PC-3 (cell line): ENCODE data around the gene EPB41L4A. TPM values are rescaled to one million over a fixed set of nuclear protein-coding genes. Genes with fewer than 3 reads are reported as not detected.

Experiments used
- ATAC-seq: fragments of 200-7000 bp; cut with Tn5 transposase; 2 replicates; pipeline ENCODE4 v1.9.1; 2020; ENCODE audit warnings: mild to moderate bottlenecking, moderate library complexity
- BruUV-seq: library from RNA; stranded (reverse); fragments of 400-500 nt; replicated peaks from 2 replicates; lab custom pipeline; 2021; lab: Mats Ljungman, UMichigan
- CTCF ChIA-PET: fragments of 300-600 bp; sonication (Branson Sonifier 250); formaldehyde crosslinking; loops from one replicate; lab custom pipeline; 2022; ENCODE audit warnings: antibody characterized with exemption; lab: Charles Lee
- POLR2A ChIA-PET: fragments of 300-600 bp; sonication (Branson Sonifier 250); formaldehyde crosslinking; loops from one replicate; lab custom pipeline; 2022; ENCODE audit warnings: antibody characterized with exemption; ENCODE audit not compliant: unreplicated experiment; lab: Charles Lee
- DNase-seq: peaks from one replicate; pipeline ENCODE4 v3.0.0-alpha.2; 2015
- H2AFZ ChIP-seq: fragments of 300-600 bp; sonication (generic); 2 replicates; pipeline ENCODE4 v1.6.0; 2016; ENCODE audit warnings: antibody characterized with exemption, low read length
- H3F3A ChIP-seq: fragments of 300-600 bp; sonication (generic); one replicate; pipeline ENCODE4 v1.6.0; 2017; ENCODE audit warnings: antibody characterized with exemption, low read length, control low read depth, mild to moderate bottlenecking; ENCODE audit not compliant: unreplicated experiment
- H3K27ac ChIP-seq: fragments of 300-600 bp; sonication (generic); 2 replicates; pipeline ENCODE4 v1.5.1; 2016; ENCODE audit warnings: mild to moderate bottlenecking, low read length
- H3K27me3 ChIP-seq: fragments of 300-600 bp; sonication (generic); 2 replicates; pipeline ENCODE4 v1.6.1; 2016; ENCODE audit warnings: low read length, mixed read lengths
- H3K36me3 ChIP-seq: fragments of 300-600 bp; sonication (generic); 2 replicates; pipeline ENCODE4 v1.6.1; 2016; ENCODE audit warnings: low read depth, mixed run types, low read length, mixed read lengths
- H3K4me1 ChIP-seq: fragments of 300-600 bp; sonication (generic); 2 replicates; pipeline ENCODE4 v1.5.1; 2016; ENCODE audit warnings: low read length; ENCODE audit not compliant: insufficient read depth
- H3K4me2 ChIP-seq: fragments of 300-600 bp; sonication (generic); 2 replicates; pipeline ENCODE4 v1.6.0; 2016; ENCODE audit warnings: low read length
- H3K4me3 ChIP-seq: fragments of 300-600 bp; sonication (generic); 2 replicates; pipeline ENCODE4 v1.5.1; 2016; ENCODE audit warnings: mild to moderate bottlenecking, low read length, mixed read lengths
- H3K79me2 ChIP-seq: fragments of 300-600 bp; sonication (generic); 2 replicates; pipeline ENCODE4 v1.6.1; 2017; ENCODE audit warnings: low read length, mixed read lengths
- H3K9ac ChIP-seq: fragments of 300-600 bp; sonication (generic); 2 replicates; pipeline ENCODE4 v1.6.0; 2016; ENCODE audit warnings: mild to moderate bottlenecking, low read length
- H3K9me2 ChIP-seq: fragments of 300-600 bp; sonication (generic); replicated peaks from 2 replicates; pipeline ENCODE4 v1.6.1; 2016; ENCODE audit warnings: mixed run types, low read length, mixed read lengths
- H3K9me3 ChIP-seq: fragments of 300-600 bp; sonication (generic); 2 replicates; pipeline ENCODE4 v1.6.1; 2016; ENCODE audit warnings: low read length, mixed read lengths
- H4K20me1 ChIP-seq: fragments of 300-600 bp; sonication (generic); 2 replicates; pipeline ENCODE4 v1.6.1; 2016; ENCODE audit warnings: low read length, mixed read lengths
- CTCF ChIP-seq: fragments of 300-600 bp; sonication (generic); conservative IDR thresholded peaks from 2 replicates; pipeline ENCODE4 v1.5.1; 2017; ENCODE audit warnings: antibody characterized with exemption, low read depth, mild to moderate bottlenecking, low read length
- EZH2 ChIP-seq: fragments of 300-600 bp; sonication (generic); IDR thresholded peaks from one replicate; pipeline ENCODE4 v1.6.1; 2017; ENCODE audit warnings: antibody characterized with exemption, mild to moderate bottlenecking, low read length; ENCODE audit not compliant: unreplicated experiment
- EZH2phosphoT487 ChIP-seq: fragments of 300-600 bp; sonication (generic); IDR thresholded peaks from 2 replicates; pipeline ENCODE4 v1.6.1; 2018; ENCODE audit warnings: mild to moderate bottlenecking, antibody characterized with exemption, low read length, borderline replicate concordance
- intact Hi-C: fragments of 100-400 bp; cut with micrococcal nuclease; formaldehyde crosslinking; loops from 2 replicates; pipeline ENCODE4 v1.9.0; 2023
- total RNA-seq: library from RNA; depleted of rRNA; stranded (reverse); fragments of >200 nt; gene quantifications from 2 replicates; pipeline ENCODE4 v1.2.3, GENCODE V29; 2014

Gene EPB41L4A
- total RNA-seq, 1 experiment from 2014 or later: not detected

- POLR2A ChIA-PET: no interaction called here
- no peaks in the 10 kb centered on the region for H4K20me1 ChIP-seq
- CTCF ChIA-PET: no interaction called here
- no peak for DNase-seq
- intact Hi-C loops: no loop called here
- no peaks in the 10 kb centered on the region for H3F3A ChIP-seq
- no TSS peak for BruUV-seq
- no peaks in the 10 kb centered on the region for H3K9me3 ChIP-seq
- TF ChIP-seq EZH2 (no peak), CTCF (no peak), EZH2phosphoT487 (no peak)
- no peaks in the 10 kb centered on the region for H3K36me3 ChIP-seq
- no peak overlapping the region for H3K4me2 ChIP-seq
- H3K79me2 ChIP-seq: no peaks in the 10 kb centered on the region
- no peak overlapping the region for H3K27ac ChIP-seq
- no peak overlapping the region for H2AFZ ChIP-seq
- H3K4me1 ChIP-seq: no peaks in the 10 kb centered on the region
- no peak for ATAC-seq
- no peak overlapping the region for H3K4me3 ChIP-seq
- H3K27me3 ChIP-seq: peaks cover 77% of the 10 kb centered on the region
- no peak overlapping the region for H3K9ac ChIP-seq
- no peaks in the 10 kb centered on the region for H3K9me2 ChIP-seq
These were observed 95.9 kb downstream of the EPB41L4A start for GRCh38 chr5:112323166-112323565.

GRCh38 chr5:112320408-112320807 is 98.7 kb downstream of the EPB41L4A start:
- H3K36me3 ChIP-seq: no peaks in the 10 kb centered on the region
- H3K27ac ChIP-seq: no peak overlapping the region
- H3K4me3 ChIP-seq: no peak overlapping the region
- H3K4me2 ChIP-seq: no peak overlapping the region
- H2AFZ ChIP-seq: no peak overlapping the region
- TF ChIP-seq EZH2phosphoT487 (no peak), EZH2 (no peak), CTCF (no peak)
- H3K9me3 ChIP-seq: no peaks in the 10 kb centered on the region
- no peak for ATAC-seq
- H3K4me1 ChIP-seq: no peaks in the 10 kb centered on the region
- intact Hi-C loops: no loop called here
- peaks cover 70% of the 10 kb centered on the region for H3K27me3 ChIP-seq
- H3K79me2 ChIP-seq: no peaks in the 10 kb centered on the region
- no peak for DNase-seq
- ChIA-PET POLR2A (no interaction called here), CTCF (no interaction called here)
- H3F3A ChIP-seq: no peaks in the 10 kb centered on the region
- H3K9ac ChIP-seq: no peak overlapping the region
- H3K9me2 ChIP-seq: no peaks in the 10 kb centered on the region
- BruUV-seq: no TSS peak
- no peaks in the 10 kb centered on the region for H4K20me1 ChIP-seq

- ChIA-PET POLR2A (no interaction called here), CTCF (no interaction called here)
- H3F3A ChIP-seq: no peaks in the 10 kb centered on the region
- no peaks in the 10 kb centered on the region for H3K9me2 ChIP-seq
- H3K4me2 ChIP-seq: no peak overlapping the region
- H3K9ac ChIP-seq: no peak overlapping the region
- intact Hi-C loops: no loop called here
- no peak overlapping the region for H3K4me3 ChIP-seq
- TF ChIP-seq EZH2 (no peak), EZH2phosphoT487 (no peak), CTCF (no peak)
- DNase-seq (no peak), ATAC-seq (no peak)
- H3K4me1 ChIP-seq: no peaks in the 10 kb centered on the region
- no peaks in the 10 kb centered on the region for H3K9me3 ChIP-seq
- H2AFZ ChIP-seq: no peak overlapping the region
- H3K27ac ChIP-seq: no peak overlapping the region
- no peaks in the 10 kb centered on the region for H3K79me2 ChIP-seq
- H4K20me1 ChIP-seq: no peaks in the 10 kb centered on the region
- BruUV-seq: no TSS peak
- peaks cover 71% of the 10 kb centered on the region for H3K27me3 ChIP-seq
- no peaks in the 10 kb centered on the region for H3K36me3 ChIP-seq
These were observed 100.7 kb downstream of the EPB41L4A start for GRCh38 chr5:112318346-112318745.
